G401 (cell line): Measurements from ENCODE around the gene ACTN4. TPM values are rescaled to one million over a fixed set of nuclear protein-coding genes. Genes with fewer than 3 reads are reported as not detected.
"Not testable (repeated sequence)": the region's sequence is repeated elsewhere in the genome, so short reads cannot be mapped to it uniquely, and the experiment has no call there.

Source experiments
- DNase-seq: peaks from one replicate; pipeline ENCODE4 v3.0.0-alpha.2; 2015; ENCODE audit warnings: low spot score
- in situ Hi-C: cut with HindIII; loops from 2 replicates; pipeline ENCODE4 v1.10.0; 2016; ENCODE audit warnings: low sequenced_read_pairs, mixed read lengths
- total RNA-seq: library from RNA; depleted of rRNA; stranded (reverse); fragments of >200 nt; shearing (Covaris generic); gene quantifications from 2 replicates; pipeline ENCODE4 v1.2.3, GENCODE V29; 2014

ACTN4 gene
- total RNA-seq, 1 experiment from 2014 or later = 182 TPM

GRCh38 chr19:38742296-38742695, 94.8 kb downstream of the ACTN4 start:
- DNase-seq = no peak
- in situ Hi-C loops = no loop called here

GRCh38 chr19:38742906-38743305, 95.5 kb downstream of the ACTN4 start:
- in situ Hi-C loops = no loop called here
- DNase-seq = no peak

GRCh38 chr19:38743394-38744297, 96.2 kb downstream of the ACTN4 start:
- in situ Hi-C loops = no loop called here

GRCh38 chr19:38744298-38744681, 96.8 kb downstream of the ACTN4 start, which contains the start of gene CAPN12:
Gene CAPN12, minus strand, starts transcription at chr19:38744474. Its CDS starts 309 bp downstream, at chr19:38744165.
- in situ Hi-C loops = no loop called here
- no peak for DNase-seq

More at GRCh38 chr19:38743394-38744297, 96.2 kb downstream of the ACTN4 start:
- no peak for DNase-seq

- DNase-seq = no peak
- in situ Hi-C loops = no loop called here
These were observed 97.4 kb downstream of the ACTN4 start for GRCh38 chr19:38744874-38745273.

- in situ Hi-C loops = no loop called here
- DNase-seq = no peak
These were observed 97.9 kb downstream of the ACTN4 start for GRCh38 chr19:38745316-38745715.

GRCh38 chr19:38753783-38754182, 106.3 kb downstream of the ACTN4 start:
- in situ Hi-C loops, DNase-seq: not testable (repeated sequence)

- DNase-seq, in situ Hi-C loops: not testable (repeated sequence)
These were observed 106.7 kb downstream of the ACTN4 start for GRCh38 chr19:38754196-38754595.

GRCh38 chr19:38759590-38760003, 112.1 kb downstream of the ACTN4 start:
- no peak for DNase-seq
- in situ Hi-C loops = no loop called here

- in situ Hi-C loops = not testable (repeated sequence)
These were observed 113.5 kb downstream of the ACTN4 start for GRCh38 chr19:38760805-38761517.

GRCh38 chr19:38761884-38762389, 114.5 kb downstream of the ACTN4 start:
- in situ Hi-C loops, DNase-seq: not testable (repeated sequence)

More at GRCh38 chr19:38760805-38761517, 113.5 kb downstream of the ACTN4 start:
- DNase-seq = not testable (repeated sequence)

GRCh38 chr19:38763795-38764220, 116.4 kb downstream of the ACTN4 start:
- no peak for DNase-seq
- in situ Hi-C loops = no loop called here

- in situ Hi-C loops = no loop called here
- DNase-seq = no peak
These were observed 117.8 kb downstream of the ACTN4 start for GRCh38 chr19:38765214-38765613.

- DNase-seq = no peak
- in situ Hi-C loops = no loop called here
These were observed 119.0 kb downstream of the ACTN4 start for GRCh38 chr19:38766276-38767047.

GRCh38 chr19:38769635-38770211, 122.3 kb downstream of the ACTN4 start:
- no peak for DNase-seq
- in situ Hi-C loops = no loop called here

- DNase-seq, in situ Hi-C loops: not testable (repeated sequence)
These were observed 122.9 kb downstream of the ACTN4 start for GRCh38 chr19:38770228-38770948.

- DNase-seq, in situ Hi-C loops: not testable (repeated sequence)
These were observed 123.5 kb downstream of the ACTN4 start for GRCh38 chr19:38770949-38771275.

- in situ Hi-C loops, DNase-seq: not testable (repeated sequence)
These were observed 124.1 kb downstream of the ACTN4 start for GRCh38 chr19:38771569-38771968.
